HG03342 (cell line): Measurements from ENCODE around the gene CLTCL1.
"Not testable (repeated sequence)": the region's sequence is repeated elsewhere in the genome, so short reads cannot be mapped to it uniquely, and the experiment has no call there.

Experiments used
- ATAC-seq: cut with Tn5 transposase; IDR thresholded peaks from one replicate; pipeline ENCODE4 v1.9.1; 2021; ENCODE audit warnings: mild to moderate bottlenecking, moderate library complexity; ENCODE audit not compliant: unreplicated experiment

CLTCL1 gene

GRCh38 chr22:19178065-19178656 lies 113.4 kb downstream of the CLTCL1 start:
- ATAC-seq: peak; percentile 34

GRCh38 chr22:19177164-19178064 lies 114.1 kb downstream of the CLTCL1 start:
- no peak for ATAC-seq

- ATAC-seq: no peak
Measured at GRCh38 chr22:19176732-19177131, 114.8 kb downstream of the CLTCL1 start.

GRCh38 chr22:19176175-19176643 lies 115.3 kb downstream of the CLTCL1 start:
- no peak for ATAC-seq

- ATAC-seq: no peak
Measured at GRCh38 chr22:19175602-19176174, 115.8 kb downstream of the CLTCL1 start.

GRCh38 chr22:19175026-19175601 lies 116.4 kb downstream of the CLTCL1 start:
- no peak for ATAC-seq

- no peak for ATAC-seq
Measured at GRCh38 chr22:19174106-19175025, 117.2 kb downstream of the CLTCL1 start.

- no peak for ATAC-seq
Measured at GRCh38 chr22:19173047-19174035, 118.2 kb downstream of the CLTCL1 start.

- no peak for ATAC-seq
Measured at GRCh38 chr22:19172213-19173046, 119.1 kb downstream of the CLTCL1 start.

- ATAC-seq: no peak
Measured at GRCh38 chr22:19169947-19170318, 121.6 kb downstream of the CLTCL1 start.

- no peak for ATAC-seq
Measured at GRCh38 chr22:19169002-19169946, 122.2 kb downstream of the CLTCL1 start.

GRCh38 chr22:19168088-19168890 lies 123.2 kb downstream of the CLTCL1 start:
- ATAC-seq: no peak

GRCh38 chr22:19167106-19167869 lies 124.2 kb downstream of the CLTCL1 start:
- no peak for ATAC-seq

GRCh38 chr22:19166421-19166820 lies 125.1 kb downstream of the CLTCL1 start:
- ATAC-seq: no peak

GRCh38 chr22:19164425-19164824 lies 127.1 kb downstream of the CLTCL1 start:
- ATAC-seq: no peak

GRCh38 chr22:19158649-19159048 lies 132.9 kb downstream of the CLTCL1 start:
- ATAC-seq: not testable (repeated sequence)
